Activated CD4-positive, CD25-positive, alpha-beta regulatory T cell (primary cell): ENCODE data around the gene CXorf58.
"Not testable (repeated sequence)": the region's sequence is repeated elsewhere in the genome, so short reads cannot be mapped to it uniquely, and the experiment has no call there.

Experiments used
- DNase-seq, 4 experiments: peaks; one replicate each; lab custom pipeline; 2025; lab: John Stamatoyannopoulos, UW

CXorf58 gene

DNA sequence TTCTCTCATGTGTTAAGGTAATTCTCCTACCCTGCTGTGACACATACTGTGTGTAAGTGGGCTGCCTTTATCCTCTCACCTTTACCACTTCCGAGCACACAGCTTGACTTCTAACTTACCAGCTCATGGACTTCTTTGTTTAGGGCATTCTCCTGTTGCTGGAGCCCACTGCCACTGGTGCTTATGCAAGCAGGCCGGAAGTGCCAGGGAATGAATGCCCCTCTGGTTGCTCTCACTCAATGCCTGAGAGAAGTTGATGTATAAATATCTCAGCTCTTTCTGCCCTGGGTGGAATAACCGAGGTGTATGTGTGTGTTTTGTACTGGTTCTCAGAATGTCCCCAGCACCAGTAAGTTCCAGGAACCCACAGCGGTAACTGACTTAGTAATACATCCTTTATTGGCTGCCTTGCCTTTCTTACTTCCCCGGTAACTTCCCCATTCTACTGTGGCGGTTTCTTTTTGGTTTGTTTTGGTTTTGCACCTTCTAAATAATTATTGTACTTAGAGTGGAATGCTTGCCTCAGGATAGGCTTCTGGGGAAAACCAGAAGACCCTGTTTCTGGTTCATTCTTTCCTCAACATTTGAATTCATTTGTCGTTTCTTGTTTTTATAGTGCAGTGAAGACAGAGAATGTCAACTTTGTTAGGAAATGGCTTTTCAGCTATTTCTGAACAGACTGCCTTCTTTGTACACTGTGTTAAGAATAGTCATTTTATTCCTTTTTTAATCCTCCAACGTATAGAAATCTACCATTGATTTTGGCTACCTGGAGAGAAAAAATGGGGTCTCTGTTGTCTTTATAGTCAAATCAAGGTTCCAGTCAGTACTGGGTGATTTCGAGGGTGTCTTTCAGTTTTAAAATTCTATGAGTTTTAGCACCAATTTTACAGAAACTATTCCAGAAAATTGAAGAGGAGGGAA, 45.4 kb downstream of the CXorf58 start:
- peak in 2 of 4 experiments; percentile 0 to 1 for DNase-seq

DNA sequence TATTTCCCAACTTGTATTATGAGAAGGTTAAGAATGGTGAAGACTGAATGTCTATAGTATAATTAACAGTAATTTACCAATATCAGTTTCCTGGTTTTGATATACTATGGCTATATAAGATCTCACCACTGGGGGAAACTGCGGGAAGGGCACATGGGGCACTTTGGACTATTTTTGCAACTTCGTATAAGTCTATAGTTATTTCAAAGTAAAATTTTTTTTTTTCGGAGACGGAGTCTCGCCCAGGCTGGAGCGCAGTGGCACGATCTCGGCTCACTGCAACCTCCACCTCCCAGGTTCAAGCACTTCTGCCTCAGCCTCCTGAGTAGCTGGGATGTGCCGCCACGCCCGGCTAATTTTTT, 46.1 kb downstream of the CXorf58 start:
- DNase-seq: peak in 1 of 4 experiments; percentile 1

DNA sequence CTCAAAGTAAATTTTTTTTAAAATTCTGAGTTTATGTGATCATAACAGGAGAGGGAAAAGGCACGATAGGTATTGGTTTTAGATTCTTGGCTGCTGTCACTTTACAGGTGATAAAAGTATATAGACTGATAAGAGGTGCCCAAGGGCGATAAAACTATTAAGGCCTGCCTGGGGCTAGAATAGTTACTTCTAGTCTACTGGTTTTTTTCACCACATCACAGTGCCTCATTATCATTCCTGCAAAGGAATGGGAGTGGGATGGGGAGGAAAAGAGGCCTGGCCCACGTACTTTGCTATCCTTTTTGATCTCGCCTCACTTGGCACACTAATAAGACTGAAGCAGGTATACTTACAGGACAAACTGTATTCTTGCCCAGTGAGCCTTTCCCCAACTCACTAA, 46.6 kb downstream of the CXorf58 start:
- DNase-seq: no peak

DNA sequence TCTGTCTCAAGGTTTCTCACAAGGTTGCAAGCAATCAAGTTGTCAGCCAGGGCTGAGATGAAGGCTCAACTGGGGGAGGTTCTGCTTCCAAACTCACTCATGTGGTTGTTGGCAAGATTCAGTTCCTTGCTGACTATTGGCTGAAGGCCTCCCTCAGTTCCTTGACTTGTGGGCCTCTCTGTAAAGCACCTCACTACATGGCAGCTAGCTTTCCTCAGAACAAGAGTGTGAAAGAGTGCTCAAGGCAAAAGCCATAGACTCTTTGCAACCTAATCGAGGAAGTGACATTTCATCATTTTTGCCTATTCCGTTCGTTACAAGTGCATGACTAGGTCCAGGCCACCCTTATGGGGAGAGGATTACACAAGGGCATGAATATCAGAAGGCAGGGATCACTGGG, 52.0 kb downstream of the CXorf58 start:
- no peak for DNase-seq

DNA sequence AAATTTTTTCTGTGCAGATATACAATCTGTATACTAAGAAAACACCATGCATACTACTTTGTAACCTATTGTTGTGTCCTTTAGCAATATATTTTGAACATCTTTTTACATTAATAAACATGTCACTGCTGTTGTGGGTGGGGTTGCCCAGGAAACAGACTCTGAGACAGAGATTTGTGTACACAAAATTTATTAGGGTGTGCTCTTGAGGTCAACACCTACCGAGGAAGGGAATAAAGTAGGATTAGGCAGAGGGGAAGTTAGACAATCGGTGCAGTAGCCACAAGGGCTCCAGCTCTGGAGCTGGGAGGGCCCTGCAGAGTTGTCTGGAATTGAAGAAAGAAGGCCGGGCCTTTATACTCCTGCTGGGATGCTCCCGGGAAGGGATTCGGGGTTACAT, 56.4 kb downstream of the CXorf58 start:
- no peak for DNase-seq

DNA sequence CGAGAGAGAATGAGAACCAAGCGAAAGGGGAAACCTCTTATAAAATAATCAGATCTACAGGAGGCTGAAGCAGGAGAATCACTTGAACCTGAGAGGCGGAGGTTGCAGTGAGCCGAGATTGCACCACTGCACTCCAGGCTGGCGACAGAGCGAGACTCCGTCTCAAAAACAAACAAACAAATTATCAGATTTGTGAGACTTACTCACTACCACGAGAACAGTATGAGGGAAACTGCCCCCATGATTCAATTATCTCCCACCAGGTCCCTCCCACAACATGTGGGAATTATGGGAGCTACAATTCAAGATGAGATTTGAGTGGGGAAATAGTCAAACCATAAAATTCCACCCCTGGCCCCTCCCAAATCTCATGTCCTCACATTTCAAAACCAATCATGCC, 57.8 kb downstream of the CXorf58 start:
- DNase-seq: not testable (repeated sequence)

DNA sequence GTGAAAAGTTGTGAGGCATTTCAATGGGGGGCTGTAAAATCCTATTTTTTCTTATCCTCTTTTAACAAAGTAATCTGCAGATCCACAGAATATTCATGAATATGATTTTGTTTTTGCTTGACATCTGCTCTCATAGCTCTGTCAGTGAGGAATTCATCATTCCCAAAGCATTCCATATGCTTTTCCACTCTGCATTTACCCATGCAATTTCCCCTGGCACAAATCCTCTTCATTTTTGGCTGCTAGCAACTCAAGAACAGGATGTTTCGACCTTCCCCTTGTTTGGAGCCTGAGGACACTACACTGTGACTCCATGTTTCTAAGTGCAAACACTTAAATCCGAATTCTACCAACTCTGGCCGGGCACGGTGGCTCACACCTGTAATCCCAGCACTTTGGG, 70.7 kb downstream of the CXorf58 start:
- no peak for DNase-seq

DNA sequence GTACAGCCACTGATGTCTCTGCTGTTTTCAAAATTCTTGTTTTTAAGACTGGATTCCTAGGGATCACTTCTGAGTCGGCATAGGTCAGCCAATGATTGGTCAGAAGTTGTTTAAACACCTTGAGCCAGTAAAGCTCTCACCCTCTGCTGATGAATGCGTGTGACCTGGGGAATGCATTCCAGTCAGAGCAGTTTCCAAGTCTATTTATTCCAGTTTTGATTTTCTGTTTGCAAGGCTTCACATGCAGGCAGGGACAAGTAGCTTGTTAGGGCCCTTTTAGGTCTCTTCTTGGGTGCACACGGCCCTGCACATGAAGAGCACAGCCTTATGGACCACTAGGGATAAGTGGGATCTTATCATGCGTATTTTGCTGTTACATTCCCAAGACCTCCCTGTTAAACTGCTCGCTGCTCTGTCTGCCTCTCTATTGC, 72.2 kb downstream of the CXorf58 start:
- no peak for DNase-seq

DNA sequence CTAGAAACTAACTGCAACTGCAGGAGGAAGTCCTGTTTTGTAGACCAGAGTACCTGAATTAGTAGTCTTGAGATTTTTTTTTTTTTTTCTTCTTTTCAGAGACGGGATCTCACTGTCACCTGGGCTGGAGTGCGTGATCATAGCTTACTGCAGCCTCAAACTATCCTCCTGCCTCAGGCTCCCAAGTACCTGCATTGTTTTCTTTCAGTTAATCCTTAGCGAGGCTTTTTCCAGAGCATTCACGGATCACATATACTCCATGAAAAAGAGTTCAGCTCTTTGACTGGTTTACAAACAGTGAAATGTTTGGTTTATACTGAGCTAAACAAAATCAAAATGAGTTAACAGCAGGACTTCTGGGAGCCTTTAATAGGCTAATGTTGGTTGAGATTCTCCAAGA, 73.4 kb downstream of the CXorf58 start:
- DNase-seq: no peak

DNA sequence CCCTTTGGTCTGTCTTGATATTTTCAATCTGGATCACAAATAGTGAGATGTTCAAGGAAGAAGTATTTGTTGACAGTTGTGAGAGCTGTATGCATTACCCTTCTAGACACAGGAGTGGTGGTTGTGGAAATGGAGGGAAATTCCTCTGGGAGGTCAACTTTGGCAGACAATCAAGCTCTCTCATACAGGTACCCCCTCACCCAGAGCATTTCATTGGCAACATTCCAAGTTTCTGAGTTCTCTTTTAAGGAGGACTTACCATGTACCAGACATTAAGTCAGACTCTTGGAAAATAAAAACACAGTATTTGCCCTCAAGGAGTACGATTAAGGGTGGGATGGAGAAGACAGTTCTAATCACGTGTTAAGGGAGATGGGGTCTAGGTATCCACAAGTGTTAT, 73.9 kb downstream of the CXorf58 start:
- DNase-seq: no peak

DNA sequence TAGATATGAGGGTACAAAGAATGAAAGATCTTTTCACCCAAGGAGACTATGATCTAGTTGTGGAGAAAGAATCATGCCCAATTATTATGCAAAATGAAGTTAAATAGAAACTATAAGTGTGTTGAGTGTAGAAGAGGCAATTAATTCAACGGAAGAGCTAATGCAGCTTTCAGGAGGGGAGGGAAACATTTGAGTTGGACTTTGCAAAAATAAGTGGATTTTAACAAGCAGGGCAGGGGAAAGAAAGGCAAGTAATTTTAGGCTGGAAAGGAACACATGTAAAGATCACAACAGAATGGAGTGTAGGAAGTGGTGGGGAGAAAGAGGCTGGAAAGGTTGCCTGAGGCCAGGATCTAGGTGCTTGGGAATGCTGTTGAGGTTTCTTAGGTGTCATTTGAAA, 75.1 kb downstream of the CXorf58 start:
- DNase-seq: no peak
